WTC11 (cell line): Measurements from ENCODE around the gene RELCH. TPM values are rescaled to one million over a fixed set of nuclear protein-coding genes. Genes with fewer than 3 reads are reported as not detected.

Experiments used
- ATAC-seq: fragments of 200-7000 bp; cut with Tn5 transposase; 2 replicates; pipeline ENCODE4 v1.10.0; 2021; ENCODE audit warnings: mild to moderate bottlenecking, moderate library complexity
- CTCF ChIA-PET: fragments of 300-600 bp; sonication (Branson Sonifier 250); formaldehyde crosslinking; loops from one replicate; lab custom pipeline; 2021; ENCODE audit warnings: antibody characterized with exemption; lab: Charles Lee
- POLR2A ChIA-PET: fragments of 350-600 bp; sonication (Branson Sonifier 250); formaldehyde crosslinking; loops from one replicate; lab custom pipeline; 2021; ENCODE audit warnings: antibody characterized with exemption; lab: Charles Lee
- DNase-seq: peaks from one replicate; pipeline ENCODE4 v3.0.0; 2021; ENCODE audit warnings: low spot score
- H3K27ac Mint-ChIP-seq: 2 replicates; pipeline ENCODE4 v1.8.0; 2021; ENCODE audit warnings: mixed read lengths
- H3K27me3 Mint-ChIP-seq: 2 replicates; pipeline ENCODE4 v1.8.0; 2021; ENCODE audit warnings: low read depth, mild to moderate bottlenecking, moderate library complexity, mixed read lengths
- H3K36me3 Mint-ChIP-seq: 2 replicates; pipeline ENCODE4 v1.8.0; 2021; ENCODE audit warnings: mixed read lengths
- H3K4me1 Mint-ChIP-seq: 2 replicates; pipeline ENCODE4 v1.8.0; 2022; ENCODE audit warnings: mixed read lengths
- H3K4me3 Mint-ChIP-seq: 2 replicates; pipeline ENCODE4 v1.8.0; 2021; ENCODE audit warnings: mild to moderate bottlenecking, moderate library complexity, mixed read lengths
- H3K9me3 Mint-ChIP-seq: 2 replicates; pipeline ENCODE4 v1.8.0; 2021; ENCODE audit warnings: mixed read lengths
- ATF6 ChIP-seq: sonication (generic); formaldehyde crosslinking; IDR thresholded peaks from 2 replicates; pipeline ENCODE4 v1.8.1; 2023; ENCODE audit warnings: mild to moderate bottlenecking, missing genetic modification reagents
- CREB1 ChIP-seq: sonication (generic); formaldehyde crosslinking; IDR thresholded peaks from 2 replicates; pipeline ENCODE4 v1.8.0; 2023; ENCODE audit warnings: mild to moderate bottlenecking, missing genetic modification reagents
- E2F5 ChIP-seq: sonication (generic); formaldehyde crosslinking; IDR thresholded peaks from 2 replicates; pipeline ENCODE4 v1.8.1; 2022; ENCODE audit warnings: mild to moderate bottlenecking, moderate library complexity, missing genetic modification reagents
- ESRRA ChIP-seq: sonication (generic); formaldehyde crosslinking; IDR thresholded peaks from 2 replicates; pipeline ENCODE4 v1.8.1; 2022; ENCODE audit warnings: mild to moderate bottlenecking, missing genetic modification reagents, borderline replicate concordance
- FOXJ3 ChIP-seq: sonication (generic); formaldehyde crosslinking; IDR thresholded peaks from 2 replicates; pipeline ENCODE4 v1.9.0; 2021; ENCODE audit warnings: missing genetic modification reagents, mild to moderate bottlenecking, borderline replicate concordance
- HMGXB4 ChIP-seq: sonication (generic); formaldehyde crosslinking; IDR thresholded peaks from 2 replicates; pipeline ENCODE4 v1.8.1; 2023; ENCODE audit warnings: mild to moderate bottlenecking, moderate library complexity, missing genetic modification reagents
- JUN ChIP-seq: sonication (generic); formaldehyde crosslinking; IDR thresholded peaks from 2 replicates; pipeline ENCODE4 v1.8.0; 2023; ENCODE audit warnings: mild to moderate bottlenecking, missing genetic modification reagents
- KAT7 ChIP-seq: sonication (generic); formaldehyde crosslinking; IDR thresholded peaks from 2 replicates; pipeline ENCODE4 v1.8.1; 2023; ENCODE audit warnings: missing genetic modification reagents, mild to moderate bottlenecking, borderline replicate concordance
- MAX ChIP-seq: sonication (generic); formaldehyde crosslinking; IDR thresholded peaks from 2 replicates; pipeline ENCODE4 v1.8.0; 2022; ENCODE audit warnings: mild to moderate bottlenecking, missing genetic modification reagents
- MLX ChIP-seq: sonication (generic); formaldehyde crosslinking; IDR thresholded peaks from 2 replicates; pipeline ENCODE4 v1.8.1; 2023; ENCODE audit warnings: mild to moderate bottlenecking, missing genetic modification reagents, moderate library complexity
- NFYB ChIP-seq: sonication (generic); formaldehyde crosslinking; conservative IDR thresholded peaks from 2 replicates; pipeline ENCODE4 v1.8.0; 2022; ENCODE audit warnings: low read depth, missing genetic modification reagents
- NR1H2 ChIP-seq: sonication (generic); formaldehyde crosslinking; IDR thresholded peaks from 2 replicates; pipeline ENCODE4 v1.9.0; 2021; ENCODE audit warnings: mild to moderate bottlenecking, moderate library complexity, missing genetic modification reagents
- PRDM15 ChIP-seq: sonication (generic); formaldehyde crosslinking; IDR thresholded peaks from 2 replicates; pipeline ENCODE4 v1.8.0; 2022; ENCODE audit warnings: missing genetic modification reagents
- SP1 ChIP-seq: sonication (generic); formaldehyde crosslinking; conservative IDR thresholded peaks from 2 replicates; pipeline ENCODE4 v1.8.1; 2022; ENCODE audit warnings: missing genetic modification reagents
- TCF7 ChIP-seq: sonication (generic); formaldehyde crosslinking; IDR thresholded peaks from 2 replicates; pipeline ENCODE4 v1.8.0; 2022; ENCODE audit warnings: mild to moderate bottlenecking, low read depth, missing genetic modification reagents, moderate library complexity
- TP53 ChIP-seq: sonication (generic); formaldehyde crosslinking; IDR thresholded peaks from 2 replicates; pipeline ENCODE4 v1.8.1; 2023; ENCODE audit warnings: mild to moderate bottlenecking, missing genetic modification reagents
- USF2 ChIP-seq: sonication (generic); formaldehyde crosslinking; IDR thresholded peaks from 2 replicates; pipeline ENCODE4 v1.8.1; 2023; ENCODE audit warnings: mild to moderate bottlenecking, missing genetic modification reagents, moderate library complexity
- ZBTB21 ChIP-seq: sonication (generic); formaldehyde crosslinking; IDR thresholded peaks from 2 replicates; pipeline ENCODE4 v1.8.1; 2023; ENCODE audit warnings: mild to moderate bottlenecking, missing genetic modification reagents, borderline replicate concordance
- ZNF219 ChIP-seq: sonication (generic); formaldehyde crosslinking; IDR thresholded peaks from 2 replicates; pipeline ENCODE4 v1.8.0; 2023; ENCODE audit warnings: missing genetic modification reagents, mild to moderate bottlenecking, borderline replicate concordance
- ZNF232 ChIP-seq: sonication (generic); formaldehyde crosslinking; IDR thresholded peaks from 2 replicates; pipeline ENCODE4 v1.8.0; 2022; ENCODE audit warnings: mild to moderate bottlenecking, missing genetic modification reagents
- ZNF396 ChIP-seq: fragments of 250-450 bp; sonication (Bioruptor Pico); IDR thresholded peaks from 2 replicates; pipeline ENCODE4 v1.8.0; 2021; ENCODE audit warnings: mild to moderate bottlenecking, moderate library complexity, borderline replicate concordance
- ZSCAN18 ChIP-seq: fragments of 250-450 bp; sonication (Bioruptor Pico); IDR thresholded peaks from 2 replicates; pipeline ENCODE4 v2.1.2; 2022; ENCODE audit warnings: mild to moderate bottlenecking, moderate library complexity
- total RNA-seq: library from RNA; stranded (reverse); gene quantifications from 3 replicates; pipeline ENCODE4 v1.2.3, GENCODE V29; 2021

RELCH gene
- total RNA-seq, 1 experiment from 2014 or later, result 30.2 TPM

- ChIA-PET POLR2A (no interaction called here), CTCF (interaction anchor here (0.6 to 1.4 kb wide), 3 partner anchors 12 to 40 kb away, joined by 3 to 4 read pairs (median 3); partner anchors contain the start of genes PIGN and RELCH)
- Mint-ChIP-seq H3K4me3 (no peak overlapping the region), H3K9me3 (peaks cover 4% of the 10 kb centered on the region; the same call in 1 of the 2 replicates), H3K4me1 (peaks cover 3% of the 10 kb centered on the region; the same call in 1 of the 2 replicates), H3K27ac (no peak overlapping the region), H3K27me3 (no peaks in the 10 kb centered on the region), H3K36me3 (peaks cover 18% of the 10 kb centered on the region)
- no peak for DNase-seq
- no peak for ATAC-seq
- TF ChIP-seq KAT7 (no peak), ZSCAN18 (no peak), ZNF219 (CRISPR knock-in tag) (no peak), NFYB (CRISPR knock-in tag) (no peak), JUN (CRISPR knock-in tag) (no peak), ATF6 (no peak), CREB1 (no peak), MLX (CRISPR knock-in tag) (no peak), PRDM15 (no peak)
- TF ChIP-seq, all 79 proteins: peak for 0
Observed at GRCh38 chr18:62209046-62209445, 22.0 kb downstream of the RELCH start.

GRCh38 chr18:62210138-62210537, 23.1 kb downstream of the RELCH start:
- H3K36me3 Mint-ChIP-seq, result peaks cover 21% of the 10 kb centered on the region
- POLR2A ChIA-PET, result no interaction called here
- H3K4me1 Mint-ChIP-seq, result peaks cover 3% of the 10 kb centered on the region; the same call in 1 of the 2 replicates
- H3K27ac Mint-ChIP-seq, result no peak overlapping the region
- peaks cover 4% of the 10 kb centered on the region; the same call in 1 of the 2 replicates for H3K9me3 Mint-ChIP-seq
- CTCF ChIA-PET, result no interaction called here
- ATAC-seq (no peak), DNase-seq (no peak)
- H3K4me3 Mint-ChIP-seq, result no peak overlapping the region
- H3K27me3 Mint-ChIP-seq, result no peaks in the 10 kb centered on the region
- TF ChIP-seq ZNF396 (no peak), NR1H2 (CRISPR knock-in tag) (no peak), KAT7 (no peak), MAX (no peak), SP1 (CRISPR knock-in tag) (no peak), ZNF232 (CRISPR knock-in tag) (no peak), NFYB (CRISPR knock-in tag) (no peak), ZBTB21 (CRISPR knock-in tag) (no peak), TCF7 (CRISPR knock-in tag) (no peak), TP53 (CRISPR knock-in tag) (no peak), USF2 (CRISPR knock-in tag) (no peak), FOXJ3 (CRISPR knock-in tag) (no peak), ESRRA (CRISPR knock-in tag) (no peak), HMGXB4 (no peak), E2F5 (CRISPR knock-in tag) (no peak)
- TF ChIP-seq, all 79 proteins: peak for 0
